HepG2 (cell line): Measurements from ENCODE around the gene TRAK1. TPM values are rescaled to one million over a fixed set of nuclear protein-coding genes. Genes with fewer than 3 reads are reported as not detected.
A peak's percentile ranks its signal among the peaks of the same experiment; 100 is the strongest.

Source experiments
- ATF7 ChIP-seq, 2 experiments: fragments of 450-650 bp in 1 of 2; sonication (generic) in 1 of 2; formaldehyde crosslinking in 1 of 2; IDR thresholded peaks; 2 replicates each; pipeline versions ENCODE4 v1.4.0 to v1.6.1; 2016 to 2020; ENCODE audit warnings: antibody characterized with exemption in 1 of 2, mild to moderate bottlenecking in 1 of 2, missing genetic modification reagents in 1 of 2
- ELF3 ChIP-seq: IDR thresholded peaks from 2 replicates; pipeline ENCODE4 v1.6.1; 2016; ENCODE audit warnings: missing genetic modification reagents, missing compliant biosample characterization
- EP300 ChIP-seq, 3 experiments: sonication (generic) in 1 of 3; formaldehyde crosslinking in 1 of 3; IDR thresholded peaks; 2 replicates each; pipeline versions ENCODE4 v1.5.1 to v1.6.1; 2011 to 2020; ENCODE audit warnings: low read depth in 2 of 3, low read length in 2 of 3, borderline replicate concordance in 1 of 3, improper control_type of control experiment in 1 of 3, mild to moderate bottlenecking in 1 of 3, missing genetic modification reagents in 1 of 3, moderate library complexity in 1 of 3
- FOXJ3 ChIP-seq: sonication (generic); formaldehyde crosslinking; IDR thresholded peaks from 2 replicates; pipeline ENCODE4 v1.4.0; 2020; ENCODE audit warnings: missing genetic modification reagents, mild to moderate bottlenecking, borderline replicate concordance
- HDAC1 ChIP-seq: sonication (generic); formaldehyde crosslinking; IDR thresholded peaks from 2 replicates; pipeline ENCODE4 v1.5.1; 2020; ENCODE audit warnings: mild to moderate bottlenecking, missing genetic modification reagents
- HINFP ChIP-seq: sonication (generic); formaldehyde crosslinking; IDR thresholded peaks from 2 replicates; pipeline ENCODE4 v1.4.0; 2020; ENCODE audit warnings: low read depth, mild to moderate bottlenecking, missing genetic modification reagents
- HNRNPUL1 ChIP-seq: fragments of 200-400 bp; formaldehyde crosslinking; IDR thresholded peaks from 2 replicates; pipeline ENCODE4 v1.6.1; 2017; ENCODE audit warnings: low read depth, mild to moderate bottlenecking, low read length, moderate library complexity
- IRF2 ChIP-seq: IDR thresholded peaks from 2 replicates; pipeline ENCODE4 v1.6.1; 2018; ENCODE audit warnings: missing genetic modification reagents, missing compliant biosample characterization
- LCORL ChIP-seq, 2 experiments: fragments of 450-650 bp in 1 of 2; sonication (generic) in 1 of 2; formaldehyde crosslinking in 1 of 2; IDR thresholded peaks; 2 replicates each; pipeline versions ENCODE4 v1.5.0 to v1.6.1; 2017 to 2020; ENCODE audit warnings: antibody characterized with exemption in 1 of 2, missing genetic modification reagents in 1 of 2
- MED1 ChIP-seq: sonication (generic); formaldehyde crosslinking; IDR thresholded peaks from 2 replicates; pipeline ENCODE4 v1.4.0; 2020; ENCODE audit warnings: missing genetic modification reagents
- MEF2D ChIP-seq: sonication (generic); formaldehyde crosslinking; IDR thresholded peaks from 2 replicates; pipeline ENCODE4 v1.5.1; 2020; ENCODE audit warnings: mild to moderate bottlenecking, missing genetic modification reagents
- NCOA1 ChIP-seq: sonication (generic); formaldehyde crosslinking; IDR thresholded peaks from 2 replicates; pipeline ENCODE4 v1.9.0; 2021; ENCODE audit warnings: missing genetic modification reagents
- RAD21 ChIP-seq: fragments of 450-650 bp; formaldehyde crosslinking; IDR thresholded peaks from 2 replicates; pipeline ENCODE4 v1.5.0; 2020; ENCODE audit warnings: mild to moderate bottlenecking
- SMAD3 ChIP-seq: sonication (generic); formaldehyde crosslinking; IDR thresholded peaks from 2 replicates; pipeline ENCODE4 v1.4.0; 2020; ENCODE audit warnings: missing genetic modification reagents
- STAG1 ChIP-seq: sonication (generic); formaldehyde crosslinking; IDR thresholded peaks from 2 replicates; pipeline ENCODE4 v1.4.0; 2020; ENCODE audit warnings: missing genetic modification reagents
- ZBTB43 ChIP-seq: sonication (generic); formaldehyde crosslinking; conservative IDR thresholded peaks from 2 replicates; pipeline ENCODE4 v1.4.0; 2020; ENCODE audit warnings: missing genetic modification reagents
- ZMYM3 ChIP-seq: sonication (generic); formaldehyde crosslinking; IDR thresholded peaks from 2 replicates; pipeline ENCODE4 v1.5.1; 2020; ENCODE audit warnings: mild to moderate bottlenecking, missing genetic modification reagents
- ZNF263 ChIP-seq: sonication (generic); formaldehyde crosslinking; IDR thresholded peaks from 2 replicates; pipeline ENCODE4 v1.4.0; 2020; ENCODE audit warnings: missing genetic modification reagents
- ZNF354B ChIP-seq: sonication (generic); formaldehyde crosslinking; IDR thresholded peaks from 2 replicates; pipeline ENCODE4 v1.8.0; 2022; ENCODE audit warnings: mild to moderate bottlenecking, missing genetic modification reagents
- ZNF441 ChIP-seq: sonication (generic); formaldehyde crosslinking; IDR thresholded peaks from 2 replicates; pipeline ENCODE4 v1.7.0; 2021; ENCODE audit warnings: missing genetic modification reagents, borderline replicate concordance
- ZNF468 ChIP-seq: sonication (generic); formaldehyde crosslinking; IDR thresholded peaks from 2 replicates; pipeline ENCODE4 v1.8.0; 2022; ENCODE audit warnings: mild to moderate bottlenecking, moderate library complexity, missing genetic modification reagents
- ZNF713 ChIP-seq: sonication (generic); formaldehyde crosslinking; IDR thresholded peaks from 2 replicates; pipeline ENCODE4 v1.4.0; 2020; ENCODE audit warnings: mild to moderate bottlenecking, missing genetic modification reagents
- ZNF773 ChIP-seq: sonication (generic); formaldehyde crosslinking; IDR thresholded peaks from 2 replicates; pipeline ENCODE4 v1.4.0; 2020; ENCODE audit warnings: missing genetic modification reagents, borderline replicate concordance
- polyA plus RNA-seq, 8 experiments: library from polyadenylated mRNA; depleted of rRNA in 3 of 8; stranded (reverse) in 7 of 8; unstranded in 1 of 8; fragments of >200 nt; fragmentation: Illumina TruSeq in 4 of 8; extraction: Trizol in 4 of 8; gene quantifications; 2 replicates each; pipeline versions ENCODE4 v1.2.1 to v1.2.3, GENCODE V29; 2011 to 2016; ENCODE audit warnings: low read depth in 4 of 8, missing spikeins in 1 of 8, mixed read lengths in 1 of 8; ENCODE audit not compliant: insufficient read depth in 1 of 8
- total RNA-seq, 5 experiments: library from RNA; depleted of rRNA; stranded (reverse); fragments of >200 nt; fragmentation: Illumina TruSeq; extraction: Trizol; gene quantifications; 2 replicates each; pipeline ENCODE4 v1.2.3, GENCODE V29; 2016; ENCODE audit warnings: low read depth in 1 of 5
- TF ChIP-seq, protein P1 (sequence below): sonication (generic); formaldehyde crosslinking; IDR thresholded peaks from 2 replicates; pipeline ENCODE4 v1.8.1; 2023; ENCODE audit warnings: mild to moderate bottlenecking, missing genetic modification reagents, borderline replicate concordance
- TF ChIP-seq, protein P2 (sequence below): IDR thresholded peaks from 2 replicates; pipeline ENCODE4 v1.6.1; 2012; ENCODE audit warnings: inconsistent platforms
- TF ChIP-seq, protein P3 (sequence below): sonication (generic); formaldehyde crosslinking; IDR thresholded peaks from 2 replicates; pipeline ENCODE4 v1.8.0; 2022; ENCODE audit warnings: mild to moderate bottlenecking, missing genetic modification reagents; ENCODE audit not compliant: insufficient replicate concordance

Gene TRAK1
- total and polyA plus RNA-seq, 2 of the 13 experiments (the other 11 are each of a cell fraction or from before 2014, with no cell fraction given): 20.5 to 46.6 TPM

GRCh38 chr3:42118762-42119361 is 27.7 kb downstream of the TRAK1 start (continued):
- TF ChIP-seq, protein P1, sequence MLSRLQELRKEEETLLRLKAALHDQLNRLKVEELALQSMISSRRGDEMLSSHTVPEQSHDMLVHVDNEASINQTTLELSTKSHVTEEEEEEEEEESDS (CRISPR knock-in tag): no peak
- TF ChIP-seq ELF3 (CRISPR knock-in tag) (peak; percentile 45; the same call in 1 of the 2 replicates), HDAC1 (CRISPR knock-in tag) (no peak), ZNF468 (CRISPR knock-in tag) (no peak), MED1 (CRISPR knock-in tag) (no peak), ZNF441 (no peak), NCOA1 (no peak), ZMYM3 (no peak), LCORL (IDR thresholded peaks at IDR 0.05) (no peak), LCORL (CRISPR knock-in tag; IDR thresholded peaks at IDR 0.05) (no peak), HINFP (CRISPR knock-in tag) (no peak), ZNF354B (CRISPR knock-in tag) (no peak), EP300 (IDR thresholded peaks at IDR 0.05; ENCODE audit: low read depth in 2 of 2, low read length in 2 of 2) (no peak), EP300 (CRISPR knock-in tag; IDR thresholded peaks at IDR 0.05; ENCODE audit: borderline replicate concordance) (no peak), ZBTB43 (no peak), MEF2D (no peak), HNRNPUL1 (no peak), IRF2 (peak; percentile 64), STAG1 (CRISPR knock-in tag) (peak; percentile 95), SMAD3 (CRISPR knock-in tag) (no peak), ZNF713 (CRISPR knock-in tag) (no peak), ATF7 (IDR thresholded peaks at IDR 0.05) (peak; percentile 4; the same call in 1 of the 2 replicates), ATF7 (CRISPR knock-in tag; IDR thresholded peaks at IDR 0.05) (no peak), RAD21 (CRISPR knock-in tag) (peak; percentile 92), FOXJ3 (CRISPR knock-in tag) (no peak), ZNF263 (CRISPR knock-in tag) (no peak), ZNF773 (CRISPR knock-in tag) (no peak)
- TF ChIP-seq, protein P2, sequence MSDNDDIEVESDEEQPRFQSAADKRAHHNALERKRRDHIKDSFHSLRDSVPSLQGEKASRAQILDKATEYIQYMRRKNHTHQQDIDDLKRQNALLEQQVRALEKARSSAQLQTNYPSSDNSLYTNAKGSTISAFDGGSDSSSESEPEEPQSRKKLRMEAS: peak; percentile 68
- TF ChIP-seq, protein P3, sequence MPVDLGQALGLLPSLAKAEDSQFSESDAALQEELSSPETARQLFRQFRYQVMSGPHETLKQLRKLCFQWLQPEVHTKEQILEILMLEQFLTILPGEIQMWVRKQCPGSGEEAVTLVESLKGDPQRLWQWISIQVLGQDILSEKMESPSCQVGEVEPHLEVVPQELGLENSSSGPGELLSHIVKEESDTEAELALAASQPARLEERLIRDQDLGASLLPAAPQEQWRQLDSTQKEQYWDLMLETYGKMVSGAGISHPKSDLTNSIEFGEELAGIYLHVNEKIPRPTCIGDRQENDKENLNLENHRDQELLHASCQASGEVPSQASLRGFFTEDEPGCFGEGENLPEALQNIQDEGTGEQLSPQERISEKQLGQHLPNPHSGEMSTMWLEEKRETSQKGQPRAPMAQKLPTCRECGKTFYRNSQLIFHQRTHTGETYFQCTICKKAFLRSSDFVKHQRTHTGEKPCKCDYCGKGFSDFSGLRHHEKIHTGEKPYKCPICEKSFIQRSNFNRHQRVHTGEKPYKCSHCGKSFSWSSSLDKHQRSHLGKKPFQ (CRISPR knock-in tag): no peak
